HG03025 (cell line): ENCODE data around the gene CALCOCO1.
"Not testable (repeated sequence)": the region's sequence is repeated elsewhere in the genome, so short reads cannot be mapped to it uniquely, and the experiment has no call there.

Experiments used
- ATAC-seq: cut with Tn5 transposase; IDR thresholded peaks from one replicate; pipeline ENCODE4 v1.9.1; 2021; ENCODE audit warnings: mild to moderate bottlenecking, moderate library complexity; ENCODE audit not compliant: unreplicated experiment, low FRiP score

The CALCOCO1 gene

GRCh38 chr12:53735556-53735955 lies 8.3 kb upstream of the CALCOCO1 start:
- ATAC-seq, result no peak

GRCh38 chr12:53734425-53734824 lies 7.2 kb upstream of the CALCOCO1 start:
- ATAC-seq, result no peak

- ATAC-seq, result no peak
Observed at GRCh38 chr12:53733807-53734200, 6.6 kb upstream of the CALCOCO1 start.

GRCh38 chr12:53733051-53733806 lies 6.0 kb upstream of the CALCOCO1 start:
- no peak for ATAC-seq

GRCh38 chr12:53729644-53730043 lies 2.4 kb upstream of the CALCOCO1 start:
- no peak for ATAC-seq

GRCh38 chr12:53728206-53728605 lies 954 bp upstream of the CALCOCO1 start:
- no peak for ATAC-seq

- ATAC-seq, result no peak
Observed at GRCh38 chr12:53726946-53727309, 324 bp downstream of the CALCOCO1 start.

GRCh38 chr12:53726341-53726740 lies 911 bp downstream of the CALCOCO1 start:
- ATAC-seq, result no peak

GRCh38 chr12:53725824-53726223 lies 1.4 kb downstream of the CALCOCO1 start:
- ATAC-seq, result no peak

- ATAC-seq, result no peak
Observed at GRCh38 chr12:53722450-53723041, 4.7 kb downstream of the CALCOCO1 start.

GRCh38 chr12:53720946-53721345 lies 6.3 kb downstream of the CALCOCO1 start:
- ATAC-seq, result no peak

- ATAC-seq, result no peak
Observed at GRCh38 chr12:53719649-53720048, 7.6 kb downstream of the CALCOCO1 start.

GRCh38 chr12:53718567-53718966 lies 8.7 kb downstream of the CALCOCO1 start:
- not testable (repeated sequence) for ATAC-seq

GRCh38 chr12:53717319-53717718 lies 9.9 kb downstream of the CALCOCO1 start:
- no peak for ATAC-seq

GRCh38 chr12:53714004-53714403 lies 13.2 kb downstream of the CALCOCO1 start:
- no peak for ATAC-seq

- ATAC-seq, result no peak
Observed at GRCh38 chr12:53713516-53713915, 13.7 kb downstream of the CALCOCO1 start.

GRCh38 chr12:53712059-53712643 lies 15.1 kb downstream of the CALCOCO1 start:
- ATAC-seq, result no peak

GRCh38 chr12:53710091-53710490 lies 17.2 kb downstream of the CALCOCO1 start:
- no peak for ATAC-seq

- no peak for ATAC-seq
Observed at GRCh38 chr12:53709671-53710070, 17.6 kb downstream of the CALCOCO1 start.

GRCh38 chr12:53706080-53706479 lies 21.2 kb downstream of the CALCOCO1 start:
- ATAC-seq, result no peak

GRCh38 chr12:53703756-53704155 lies 23.5 kb downstream of the CALCOCO1 start:
- no peak for ATAC-seq
